ENCODE results near the gene PRPSAP2.

DNA sequence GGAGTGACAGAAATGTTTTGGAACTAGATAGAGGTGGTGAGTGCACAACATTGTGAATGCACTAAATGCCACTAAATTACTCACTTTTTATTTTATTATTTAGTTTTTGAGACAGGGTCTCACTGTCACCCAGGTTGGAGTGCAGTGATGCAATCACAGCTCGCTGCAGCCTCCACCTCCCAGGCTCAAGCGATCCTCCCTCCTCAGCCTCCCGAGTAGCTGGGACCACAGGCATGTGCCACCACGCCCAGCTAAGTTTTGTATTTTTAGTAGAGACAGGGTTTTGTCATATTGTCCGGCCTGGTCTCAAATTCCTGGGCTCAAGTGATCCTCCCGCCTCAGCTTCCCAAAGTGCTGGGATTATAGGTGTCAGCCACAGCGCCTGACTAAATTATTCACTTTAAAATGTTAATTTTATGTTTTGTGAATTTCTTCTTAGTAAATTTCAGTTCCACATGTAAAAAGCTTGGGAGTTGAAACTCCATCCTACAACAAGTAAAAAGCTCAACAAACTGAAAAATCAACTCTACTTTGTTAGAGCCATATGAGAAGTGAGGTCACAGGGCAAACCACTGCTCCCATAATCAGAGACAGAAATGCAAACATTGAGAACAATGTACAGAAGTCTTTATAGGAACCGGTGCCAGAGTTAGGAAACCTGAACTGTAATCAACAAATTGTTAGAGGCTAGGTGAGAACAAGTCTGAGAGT lies 80.2 kb downstream of the PRPSAP2 start:
- TF ChIP-seq, protein P1, sequence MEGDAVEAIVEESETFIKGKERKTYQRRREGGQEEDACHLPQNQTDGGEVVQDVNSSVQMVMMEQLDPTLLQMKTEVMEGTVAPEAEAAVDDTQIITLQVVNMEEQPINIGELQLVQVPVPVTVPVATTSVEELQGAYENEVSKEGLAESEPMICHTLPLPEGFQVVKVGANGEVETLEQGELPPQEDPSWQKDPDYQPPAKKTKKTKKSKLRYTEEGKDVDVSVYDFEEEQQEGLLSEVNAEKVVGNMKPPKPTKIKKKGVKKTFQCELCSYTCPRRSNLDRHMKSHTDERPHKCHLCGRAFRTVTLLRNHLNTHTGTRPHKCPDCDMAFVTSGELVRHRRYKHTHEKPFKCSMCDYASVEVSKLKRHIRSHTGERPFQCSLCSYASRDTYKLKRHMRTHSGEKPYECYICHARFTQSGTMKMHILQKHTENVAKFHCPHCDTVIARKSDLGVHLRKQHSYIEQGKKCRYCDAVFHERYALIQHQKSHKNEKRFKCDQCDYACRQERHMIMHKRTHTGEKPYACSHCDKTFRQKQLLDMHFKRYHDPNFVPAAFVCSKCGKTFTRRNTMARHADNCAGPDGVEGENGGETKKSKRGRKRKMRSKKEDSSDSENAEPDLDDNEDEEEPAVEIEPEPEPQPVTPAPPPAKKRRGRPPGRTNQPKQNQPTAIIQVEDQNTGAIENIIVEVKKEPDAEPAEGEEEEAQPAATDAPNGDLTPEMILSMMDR (IDR thresholded peaks at IDR 0.05; ENCODE audit: insufficient read depth, low read length, poor library complexity, severe bottlenecking), result no peak
- TF ChIP-seq EZH2phosphoT487 (conservative IDR thresholded peaks at IDR 0.05; ENCODE audit: low read length), result no peak

Data from SU-DHL-6 (cell line).